Choroid plexus epithelial cell (primary cell): Measurements from ENCODE around the gene BANP.

Source experiments
- DNase-seq: peaks from one replicate; pipeline ENCODE4 v3.0.0-alpha.2; 2010; ENCODE audit warnings: low read depth
- H3K4me3 ChIP-seq: 2 replicates; pipeline ENCODE4 v1.5.1; 2011; ENCODE audit warnings: low read depth, mild to moderate bottlenecking, control low read depth, low read length, moderate library complexity
- CTCF ChIP-seq: conservative IDR thresholded peaks from 2 replicates; pipeline ENCODE4 v1.5.1; 2011; ENCODE audit warnings: low read depth, mild to moderate bottlenecking, control low read depth, inconsistent platforms, low read length, moderate library complexity

The BANP gene

GRCh38 chr16:87924041-87924810 is 27.0 kb upstream of the BANP start:
- DNase-seq = no peak
- no peak overlapping the region for H3K4me3 ChIP-seq
- TF ChIP-seq CTCF = no peak

- no peak for TF ChIP-seq CTCF
- no peak for DNase-seq
Measured at GRCh38 chr16:87924811-87925670, 26.2 kb upstream of the BANP start.

GRCh38 chr16:87926246-87927194 is 24.7 kb upstream of the BANP start:
- H3K4me3 ChIP-seq = no peak overlapping the region
- no peak for DNase-seq

More at GRCh38 chr16:87924811-87925670, 26.2 kb upstream of the BANP start:
- no peak overlapping the region for H3K4me3 ChIP-seq

GRCh38 chr16:87927195-87927562 is 24.1 kb upstream of the BANP start:
- H3K4me3 ChIP-seq = no peak overlapping the region
- no peak for DNase-seq
- peak; percentile 18 for TF ChIP-seq CTCF

More at GRCh38 chr16:87926246-87927194, 24.7 kb upstream of the BANP start:
- TF ChIP-seq CTCF = no peak

- TF ChIP-seq CTCF = no peak
- DNase-seq = peak; percentile 69
- H3K4me3 ChIP-seq = no peak overlapping the region
Measured at GRCh38 chr16:87929986-87930385, 21.2 kb upstream of the BANP start.

- H3K4me3 ChIP-seq = no peak overlapping the region
- TF ChIP-seq CTCF = peak; percentile 57
- DNase-seq = peak; percentile 23
Measured at GRCh38 chr16:87930456-87930855, 20.8 kb upstream of the BANP start.
